Neural crest cell (in vitro differentiated cells): ENCODE measurements around the gene FKBP11. TPM values are rescaled to one million over a fixed set of nuclear protein-coding genes. Genes with fewer than 3 reads are reported as not detected.

ENCODE experiments used
- DNase-seq: peaks from one replicate; pipeline ENCODE4 v3.0.0; 2021; ENCODE audit warnings: low read depth, mixed read lengths, low spot score
- H3K27ac Mint-ChIP-seq: one replicate; pipeline ENCODE4 v1.8.0; 2021; ENCODE audit warnings: mild to moderate bottlenecking, mixed read lengths; ENCODE audit not compliant: unreplicated experiment
- H3K27me3 Mint-ChIP-seq: 2 replicates; pipeline ENCODE4 v1.8.0; 2021; ENCODE audit warnings: low read depth, mild to moderate bottlenecking, mixed read lengths
- H3K36me3 Mint-ChIP-seq: 2 replicates; pipeline ENCODE4 v1.8.0; 2021; ENCODE audit warnings: low read depth, mild to moderate bottlenecking, mixed read lengths
- H3K4me1 Mint-ChIP-seq: 2 replicates; pipeline ENCODE4 v1.8.0; 2021; ENCODE audit warnings: mixed read lengths
- H3K4me3 Mint-ChIP-seq: one replicate; pipeline ENCODE4 v1.8.0; 2021; ENCODE audit warnings: mild to moderate bottlenecking, mixed read lengths
- H3K9me3 Mint-ChIP-seq: 2 replicates; pipeline ENCODE4 v1.8.0; 2021; ENCODE audit warnings: mixed read lengths
- total RNA-seq: library from RNA; stranded (reverse); gene quantifications from 2 replicates; pipeline ENCODE4 v1.2.1, GENCODE V29; 2021
- TF ChIP-seq, protein P1 (sequence below): fragments of 200-600 bp; sonication (generic); conservative IDR thresholded peaks from 2 replicates; pipeline ENCODE4 v1.5.0; 2021; ENCODE audit warnings: antibody characterized with exemption, mild to moderate bottlenecking

Gene FKBP11
- total RNA-seq, 1 donor from 2014 or later, result 15.1 TPM

DNA sequence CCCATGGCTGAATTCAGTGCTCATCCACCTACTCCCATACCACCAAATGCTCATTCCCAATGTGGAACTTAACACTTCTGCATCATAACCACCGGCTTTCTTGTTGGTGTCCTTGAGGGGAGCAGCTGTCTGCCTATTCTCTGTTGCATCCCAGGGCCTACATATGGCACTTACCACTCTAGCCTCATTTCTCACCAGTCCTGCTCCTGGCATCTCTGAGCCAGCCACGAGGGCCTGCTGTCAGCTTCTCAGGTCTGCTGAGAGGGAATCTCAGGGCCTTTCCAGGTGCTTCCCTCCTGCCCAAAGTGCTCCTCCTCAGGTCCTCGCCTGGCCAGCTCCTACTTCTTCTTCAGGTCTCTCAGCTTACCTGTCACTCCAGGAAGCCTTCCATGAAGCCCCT lies 35.6 kb downstream of the FKBP11 start:
- Mint-ChIP-seq H3K27ac (no peak overlapping the region), H3K4me3 (no peak overlapping the region), H3K4me1 (peaks cover 10% of the 10 kb centered on the region), H3K36me3 (no peaks in the 10 kb centered on the region), H3K27me3 (peaks cover 22% of the 10 kb centered on the region), H3K9me3 (no peaks in the 10 kb centered on the region)
- TF ChIP-seq, protein P1, sequence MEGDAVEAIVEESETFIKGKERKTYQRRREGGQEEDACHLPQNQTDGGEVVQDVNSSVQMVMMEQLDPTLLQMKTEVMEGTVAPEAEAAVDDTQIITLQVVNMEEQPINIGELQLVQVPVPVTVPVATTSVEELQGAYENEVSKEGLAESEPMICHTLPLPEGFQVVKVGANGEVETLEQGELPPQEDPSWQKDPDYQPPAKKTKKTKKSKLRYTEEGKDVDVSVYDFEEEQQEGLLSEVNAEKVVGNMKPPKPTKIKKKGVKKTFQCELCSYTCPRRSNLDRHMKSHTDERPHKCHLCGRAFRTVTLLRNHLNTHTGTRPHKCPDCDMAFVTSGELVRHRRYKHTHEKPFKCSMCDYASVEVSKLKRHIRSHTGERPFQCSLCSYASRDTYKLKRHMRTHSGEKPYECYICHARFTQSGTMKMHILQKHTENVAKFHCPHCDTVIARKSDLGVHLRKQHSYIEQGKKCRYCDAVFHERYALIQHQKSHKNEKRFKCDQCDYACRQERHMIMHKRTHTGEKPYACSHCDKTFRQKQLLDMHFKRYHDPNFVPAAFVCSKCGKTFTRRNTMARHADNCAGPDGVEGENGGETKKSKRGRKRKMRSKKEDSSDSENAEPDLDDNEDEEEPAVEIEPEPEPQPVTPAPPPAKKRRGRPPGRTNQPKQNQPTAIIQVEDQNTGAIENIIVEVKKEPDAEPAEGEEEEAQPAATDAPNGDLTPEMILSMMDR, result no peak
- no peak for DNase-seq

DNA sequence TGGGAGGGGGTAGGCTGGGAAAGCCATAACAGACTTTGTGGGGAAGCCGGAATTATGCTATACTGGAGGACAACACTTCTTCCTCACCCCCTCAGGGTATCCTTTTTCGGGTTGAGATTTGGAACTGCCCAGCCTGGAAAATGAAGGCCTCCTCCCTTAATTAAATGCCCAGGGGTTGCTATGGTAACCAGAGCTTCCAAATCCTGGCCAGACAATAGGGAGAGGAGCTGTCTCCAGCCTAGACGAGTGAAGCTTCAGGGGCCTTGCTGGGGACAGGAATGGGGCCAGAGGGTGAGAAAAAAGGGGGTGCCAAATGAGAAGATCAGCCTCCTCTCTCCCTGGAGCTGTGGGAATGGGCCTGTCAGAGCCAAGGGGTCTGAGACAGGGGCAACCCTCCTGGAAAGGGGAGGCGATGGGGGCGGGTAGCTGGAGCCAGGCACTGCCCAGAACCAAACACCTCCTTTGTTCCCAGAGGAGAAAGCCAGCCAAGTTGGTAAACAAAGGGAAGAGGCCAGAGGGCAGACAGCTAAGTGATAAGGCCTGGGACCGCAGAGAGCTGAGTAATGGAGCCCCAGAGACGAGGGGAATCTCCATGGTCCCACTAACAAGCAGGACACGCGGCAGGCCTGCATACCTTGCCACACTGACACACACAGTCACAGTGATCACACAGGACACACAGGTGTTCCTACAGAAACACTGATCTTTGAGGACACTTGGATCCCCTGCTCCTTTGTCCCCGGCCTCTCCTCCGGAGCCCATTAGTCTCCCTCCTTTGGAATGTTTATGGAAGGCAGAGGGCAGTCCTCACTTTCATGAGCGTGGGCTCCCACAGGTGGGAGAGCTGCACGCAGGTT lies 41.8 kb downstream of the FKBP11 start:
- TF ChIP-seq, protein P1, result no peak
- peaks cover 30% of the 10 kb centered on the region for H3K4me1 Mint-ChIP-seq
- peaks cover 7% of the 10 kb centered on the region for H3K27me3 Mint-ChIP-seq
- H3K27ac Mint-ChIP-seq, result peak overlapping the region; percentile 98
- no peaks in the 10 kb centered on the region for H3K9me3 Mint-ChIP-seq
- H3K36me3 Mint-ChIP-seq, result no peaks in the 10 kb centered on the region
- peak overlapping the region; percentile 81 for H3K4me3 Mint-ChIP-seq
- peak; percentile 23 for DNase-seq

DNA sequence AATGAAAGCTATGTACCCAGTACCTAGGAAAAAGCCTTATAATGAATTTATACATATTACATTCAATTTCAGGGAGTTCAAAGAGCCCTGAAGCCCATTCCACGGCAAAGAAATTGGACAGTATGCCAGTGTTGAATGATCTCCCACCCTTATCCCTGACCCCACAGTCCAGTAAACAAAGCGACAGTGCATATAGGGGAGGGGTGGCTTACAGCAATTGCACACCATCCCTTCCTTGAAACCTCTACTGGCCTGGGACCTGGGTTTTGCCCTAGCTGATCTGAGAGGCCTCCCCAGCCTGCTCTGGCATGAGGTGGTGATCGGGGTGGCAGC lies 42.4 kb downstream of the FKBP11 start:
- peak overlapping the region; percentile 98 for H3K27ac Mint-ChIP-seq
- DNase-seq, result no peak

DNA sequence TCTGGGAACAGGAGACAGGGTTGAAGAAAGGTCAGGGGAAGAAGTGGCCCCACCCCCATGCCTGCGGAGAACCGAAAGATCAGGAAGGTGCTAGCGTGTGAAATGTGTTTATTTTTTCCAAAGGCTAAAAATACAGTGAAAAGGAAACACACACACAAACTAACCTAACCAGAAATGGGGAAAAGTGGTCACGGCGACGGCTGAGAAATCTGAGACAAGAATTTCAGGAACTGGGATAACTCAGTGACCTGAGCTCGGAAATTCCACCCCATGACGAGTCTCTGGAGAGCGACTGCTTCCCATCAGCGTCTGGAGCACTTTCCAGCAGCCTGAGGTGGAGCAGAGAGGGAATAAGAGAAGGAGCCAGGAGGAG lies 43.0 kb downstream of the FKBP11 start:
- Mint-ChIP-seq H3K36me3 (no peaks in the 10 kb centered on the region), H3K27ac (peak overlapping the region; percentile 10), H3K9me3 (no peaks in the 10 kb centered on the region), H3K27me3 (peaks cover 7% of the 10 kb centered on the region), H3K4me3 (peak overlapping the region; percentile 45), H3K4me1 (peaks cover 30% of the 10 kb centered on the region)
- TF ChIP-seq, protein P1, result no peak
- DNase-seq, result no peak

More for the DNA sequence above, 42.4 kb downstream of the FKBP11 start:
- TF ChIP-seq, protein P1, result no peak
- no peaks in the 10 kb centered on the region for H3K9me3 Mint-ChIP-seq
- peaks cover 30% of the 10 kb centered on the region for H3K4me1 Mint-ChIP-seq
- H3K36me3 Mint-ChIP-seq, result no peaks in the 10 kb centered on the region
- peak overlapping the region; percentile 81 for H3K4me3 Mint-ChIP-seq
- H3K27me3 Mint-ChIP-seq, result peaks cover 7% of the 10 kb centered on the region

DNA sequence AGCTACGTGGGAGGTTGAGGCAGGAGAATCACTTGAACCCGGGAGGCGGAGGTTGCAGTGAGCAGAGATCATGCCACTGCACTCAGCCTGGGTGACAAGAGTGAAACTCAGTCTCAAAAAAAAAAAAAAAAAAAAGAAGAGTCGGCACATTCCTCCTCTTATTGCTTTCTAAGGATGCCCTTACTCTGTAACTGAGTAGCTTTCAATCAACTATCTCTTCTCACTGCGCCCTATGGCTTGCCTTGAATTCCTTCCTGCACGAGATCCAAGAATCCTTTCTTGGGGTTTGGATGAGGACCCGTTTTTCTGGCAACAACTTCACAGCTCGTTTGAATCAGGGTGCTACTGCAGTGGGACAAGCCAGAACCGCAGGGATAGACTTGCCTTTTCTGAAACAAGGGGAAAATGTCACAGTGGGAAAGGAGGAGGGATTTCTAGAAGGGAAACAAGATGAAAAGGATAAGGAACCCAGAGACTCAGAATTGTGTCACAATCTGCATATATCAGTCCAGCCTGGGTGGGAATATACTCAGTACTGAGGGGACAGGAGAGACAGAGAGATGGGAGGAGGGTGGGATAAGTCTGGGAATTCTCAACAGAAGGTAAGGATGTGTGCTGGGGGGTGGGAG lies 43.5 kb downstream of the FKBP11 start:
- TF ChIP-seq, protein P1, result no peak
- no peak for DNase-seq
- peaks cover 30% of the 10 kb centered on the region for H3K4me1 Mint-ChIP-seq
- H3K36me3 Mint-ChIP-seq, result no peaks in the 10 kb centered on the region
- H3K27ac Mint-ChIP-seq, result peak overlapping the region; percentile 10
- H3K27me3 Mint-ChIP-seq, result peaks cover 7% of the 10 kb centered on the region
- H3K4me3 Mint-ChIP-seq, result peak overlapping the region; percentile 45
- H3K9me3 Mint-ChIP-seq, result no peaks in the 10 kb centered on the region
